Calu3 (cell line): Measurements from ENCODE around the gene SMURF1. TPM values are rescaled to one million over a fixed set of nuclear protein-coding genes. Genes with fewer than 3 reads are reported as not detected.

ENCODE experiments used
- BruUV-seq: library from RNA; stranded (reverse); fragments of 400-500 nt; replicated peaks from 2 replicates; lab custom pipeline; 2021; lab: Mats Ljungman, UMichigan
- CTCF ChIA-PET: fragments of 300-600 bp; sonication (Branson Sonifier 250); formaldehyde crosslinking; loops from one replicate; lab custom pipeline; 2022; ENCODE audit warnings: antibody characterized with exemption; lab: Charles Lee
- DNase-seq: peaks from one replicate; pipeline ENCODE4 v3.0.0; 2022
- H3K27ac Mint-ChIP-seq: one replicate; pipeline ENCODE4 v1.8.0; 2022; ENCODE audit warnings: mixed read lengths; ENCODE audit not compliant: unreplicated experiment
- H3K27me3 Mint-ChIP-seq: one replicate; pipeline ENCODE4 v1.8.0; 2022; ENCODE audit warnings: mixed read lengths; ENCODE audit not compliant: unreplicated experiment
- H3K36me3 Mint-ChIP-seq: one replicate; pipeline ENCODE4 v1.8.0; 2022; ENCODE audit warnings: mild to moderate bottlenecking, moderate library complexity, mixed read lengths; ENCODE audit not compliant: insufficient read depth, unreplicated experiment
- H3K4me1 Mint-ChIP-seq: one replicate; pipeline ENCODE4 v1.8.0; 2022; ENCODE audit warnings: mild to moderate bottlenecking, low read depth, mixed read lengths; ENCODE audit not compliant: unreplicated experiment
- H3K4me3 Mint-ChIP-seq: one replicate; pipeline ENCODE4 v1.8.0; 2022; ENCODE audit warnings: mild to moderate bottlenecking, low read depth, moderate library complexity, mixed read lengths; ENCODE audit not compliant: unreplicated experiment
- H3K9me3 Mint-ChIP-seq: one replicate; pipeline ENCODE4 v1.8.0; 2022; ENCODE audit warnings: low read depth, mixed read lengths; ENCODE audit not compliant: unreplicated experiment
- CTCF ChIP-seq: fragments of 200-600 bp; IDR thresholded peaks from one replicate; pipeline ENCODE4 v1.8.0; 2022; ENCODE audit warnings: antibody characterized with exemption; ENCODE audit not compliant: unreplicated experiment
- intact Hi-C: fragments of 100-400 bp; cut with micrococcal nuclease; formaldehyde crosslinking; loops from one replicate; pipeline ENCODE4 v1.10.0; 2022; ENCODE audit not compliant: unreplicated experiment
- total RNA-seq: library from RNA; stranded (reverse); gene quantifications from 2 replicates; pipeline ENCODE4 v1.2.3, GENCODE V29; 2022

Gene SMURF1
- total RNA-seq, 1 experiment from 2014 or later = 29.7 TPM

- no peaks in the 10 kb centered on the region for H3K9me3 Mint-ChIP-seq
- H3K27me3 Mint-ChIP-seq = no peaks in the 10 kb centered on the region
- no peak overlapping the region for H3K4me3 Mint-ChIP-seq
- H3K4me1 Mint-ChIP-seq = no peaks in the 10 kb centered on the region
- intact Hi-C loops = no loop called here
- CTCF ChIA-PET = no interaction called here
- TF ChIP-seq CTCF = no peak
- no TSS peak for BruUV-seq
- no peak for DNase-seq
- no peak overlapping the region for H3K27ac Mint-ChIP-seq
- peaks cover 28% of the 10 kb centered on the region for H3K36me3 Mint-ChIP-seq
Measured at GRCh38 chr7:99002148-99002826, 141.6 kb downstream of the SMURF1 start.

- no peak for DNase-seq
- CTCF ChIA-PET = no interaction called here
- TF ChIP-seq CTCF = no peak
- BruUV-seq = no TSS peak
- Mint-ChIP-seq H3K36me3 (peaks cover 28% of the 10 kb centered on the region), H3K27me3 (no peaks in the 10 kb centered on the region), H3K4me3 (no peak overlapping the region), H3K27ac (no peak overlapping the region), H3K9me3 (no peaks in the 10 kb centered on the region), H3K4me1 (no peaks in the 10 kb centered on the region)
- intact Hi-C loops = no loop called here
Measured at GRCh38 chr7:99001482-99002147, 142.3 kb downstream of the SMURF1 start.

- TF ChIP-seq CTCF = no peak
- Mint-ChIP-seq H3K4me1 (no peaks in the 10 kb centered on the region), H3K36me3 (peaks cover 28% of the 10 kb centered on the region), H3K9me3 (no peaks in the 10 kb centered on the region), H3K27me3 (no peaks in the 10 kb centered on the region), H3K4me3 (no peak overlapping the region), H3K27ac (no peak overlapping the region)
- DNase-seq = no peak
- no TSS peak for BruUV-seq
- intact Hi-C loops = no loop called here
- CTCF ChIA-PET = no interaction called here
Measured at GRCh38 chr7:99000904-99001465, 142.9 kb downstream of the SMURF1 start.

GRCh38 chr7:99000196-99000903 is 143.6 kb downstream of the SMURF1 start:
- no peaks in the 10 kb centered on the region for H3K9me3 Mint-ChIP-seq
- no peak for DNase-seq
- no peak overlapping the region for H3K27ac Mint-ChIP-seq
- H3K27me3 Mint-ChIP-seq = no peaks in the 10 kb centered on the region
- H3K4me1 Mint-ChIP-seq = no peaks in the 10 kb centered on the region
- H3K4me3 Mint-ChIP-seq = no peak overlapping the region
- CTCF ChIA-PET = no interaction called here
- peaks cover 28% of the 10 kb centered on the region for H3K36me3 Mint-ChIP-seq
- no TSS peak for BruUV-seq
- no peak for TF ChIP-seq CTCF
- intact Hi-C loops = no loop called here
